ENCODE results near the gene LY6G6D.

GRCh38 chr6:31727034-31727716 is 12.0 kb downstream of the LY6G6D start:
- no peak for TF ChIP-seq CTCF (IDR thresholded peaks at IDR 0.05; ENCODE audit: low read depth, low read length, missing input control)
- no peak for TF ChIP-seq JUND (IDR thresholded peaks at IDR 0.05)
- no peak for TF ChIP-seq NR2F2 (IDR thresholded peaks at IDR 0.05)
- TF ChIP-seq YY1 (IDR thresholded peaks at IDR 0.05), result no peak
- TF ChIP-seq EGR1 (IDR thresholded peaks at IDR 0.05; ENCODE audit: low read depth in 2 of 2), result no peak
- TF ChIP-seq TAF1 (conservative IDR thresholded peaks at IDR 0.05), result no peak
- no peak for TF ChIP-seq MAX (IDR thresholded peaks at IDR 0.05)
- no peak for TF ChIP-seq FOXA1 (IDR thresholded peaks at IDR 0.05)
- no peak for TF ChIP-seq REST (IDR thresholded peaks at IDR 0.05)
- TF ChIP-seq RAD21 (IDR thresholded peaks at IDR 0.05), result no peak
- no peak for TF ChIP-seq ATF3 (IDR thresholded peaks at IDR 0.05)
